ENCODE results near the gene LILRA2. TPM values are rescaled to one million over a fixed set of nuclear protein-coding genes. Genes with fewer than 3 reads are reported as not detected.
"Not testable (repeated sequence)": the region's sequence is repeated elsewhere in the genome, so short reads cannot be mapped to it uniquely, and the experiment has no call there.

The LILRA2 gene
- polyA plus RNA-seq, 4 donors, result 0.94 to 1.1 (median 0.98) TPM

GRCh38 chr19:54570316-54570715 lies 3.3 kb upstream of the LILRA2 start:
- DNase-seq (ENCODE audit: low read depth in 4 of 4, low spot score in 2 of 4), result no peak

GRCh38 chr19:54571715-54572615 lies 1.6 kb upstream of the LILRA2 start:
- not testable (repeated sequence) for DNase-seq (ENCODE audit: low read depth in 4 of 4, low spot score in 2 of 4)

GRCh38 chr19:54572696-54573311 lies 786 bp upstream of the LILRA2 start:
- no peak for DNase-seq (ENCODE audit: low read depth in 4 of 4, low spot score in 2 of 4)

- no peak for DNase-seq (ENCODE audit: low read depth in 4 of 4, low spot score in 2 of 4)
Measured at GRCh38 chr19:54574051-54574450, 461 bp downstream of the LILRA2 start.

- DNase-seq (ENCODE audit: low read depth in 4 of 4, low spot score in 2 of 4), result no peak
Measured at GRCh38 chr19:54574527-54575056, 1.0 kb downstream of the LILRA2 start.

GRCh38 chr19:54575205-54575604 lies 1.6 kb downstream of the LILRA2 start:
- not testable (repeated sequence) for DNase-seq (ENCODE audit: low read depth in 4 of 4, low spot score in 2 of 4)

GRCh38 chr19:54576411-54576976 lies 2.9 kb downstream of the LILRA2 start:
- DNase-seq (ENCODE audit: low read depth in 4 of 4, low spot score in 2 of 4), result no peak

GRCh38 chr19:54577334-54577733 lies 3.7 kb downstream of the LILRA2 start:
- DNase-seq (ENCODE audit: low read depth in 4 of 4, low spot score in 2 of 4), result no peak

- not testable (repeated sequence) for DNase-seq (ENCODE audit: low read depth in 4 of 4, low spot score in 2 of 4)
Measured at GRCh38 chr19:54578268-54578667, 4.7 kb downstream of the LILRA2 start.

- no peak for DNase-seq (ENCODE audit: low read depth in 4 of 4, low spot score in 2 of 4)
Measured at GRCh38 chr19:54586397-54586796, 12.8 kb downstream of the LILRA2 start.

- no peak for DNase-seq (ENCODE audit: low read depth in 4 of 4, low spot score in 2 of 4)
Measured at GRCh38 chr19:54587026-54587425, 13.4 kb downstream of the LILRA2 start.

- not testable (repeated sequence) for DNase-seq (ENCODE audit: low read depth in 4 of 4, low spot score in 2 of 4)
Measured at GRCh38 chr19:54593445-54593844, 19.9 kb downstream of the LILRA2 start, which contains the start of gene LILRA1. LILRA1 (plus strand) TSS chr19:54593632; CDS start chr19:54594245, 613 bp downstream.

- DNase-seq (ENCODE audit: low read depth in 4 of 4, low spot score in 2 of 4), result not testable (repeated sequence)
Measured at GRCh38 chr19:54593931-54594626, 20.5 kb downstream of the LILRA2 start.

GRCh38 chr19:54594737-54595136 lies 21.1 kb downstream of the LILRA2 start:
- DNase-seq (ENCODE audit: low read depth in 4 of 4, low spot score in 2 of 4), result no peak

GRCh38 chr19:54595680-54596436 lies 22.3 kb downstream of the LILRA2 start:
- DNase-seq (ENCODE audit: low read depth in 4 of 4, low spot score in 2 of 4), result not testable (repeated sequence)

GRCh38 chr19:54600212-54600611 lies 26.6 kb downstream of the LILRA2 start:
- DNase-seq (ENCODE audit: low read depth in 4 of 4, low spot score in 2 of 4), result no peak

GRCh38 chr19:54606230-54606629 lies 32.6 kb downstream of the LILRA2 start:
- no peak for DNase-seq (ENCODE audit: low read depth in 4 of 4, low spot score in 2 of 4)

GRCh38 chr19:54606891-54607784 lies 33.5 kb downstream of the LILRA2 start:
- DNase-seq (ENCODE audit: low read depth in 4 of 4, low spot score in 2 of 4), result no peak

GRCh38 chr19:54607785-54608150 lies 34.2 kb downstream of the LILRA2 start:
- DNase-seq (ENCODE audit: low read depth in 4 of 4, low spot score in 2 of 4), result no peak

Measured in left renal cortex interstitium (tissue), 4 donors.